A673 (cell line): ENCODE measurements around the gene AGRP. TPM values are rescaled to one million over a fixed set of nuclear protein-coding genes. Genes with fewer than 3 reads are reported as not detected.
A peak's percentile ranks its signal among the peaks of the same experiment; 100 is the strongest.
"Not testable (repeated sequence)": the region's sequence is repeated elsewhere in the genome, so short reads cannot be mapped to it uniquely, and the experiment has no call there.

Experiments
- BruUV-seq: library from RNA; stranded (reverse); fragments of 400-500 nt; replicated peaks from 2 replicates; lab custom pipeline; 2021; lab: Mats Ljungman, UMichigan
- CTCF ChIA-PET: fragments of 300-600 bp; sonication (Branson Sonifier 250); formaldehyde crosslinking; loops from one replicate; lab custom pipeline; 2022; ENCODE audit warnings: antibody characterized with exemption; lab: Charles Lee
- POLR2A ChIA-PET: fragments of 300-600 bp; sonication (Branson Sonifier 250); formaldehyde crosslinking; loops from one replicate; lab custom pipeline; 2022; ENCODE audit warnings: antibody characterized with exemption; ENCODE audit not compliant: low non-redundant PET; lab: Charles Lee
- DNase-seq: peaks from one replicate; pipeline ENCODE4 v3.0.0-alpha.2; 2015; ENCODE audit warnings: low spot score
- H3K27ac ChIP-seq: fragments of 200-600 bp; sonication (generic); 2 replicates; pipeline ENCODE4 v1.5.1; 2016; ENCODE audit warnings: mixed run types, low read depth, mild to moderate bottlenecking, mixed read lengths, antibody characterized with exemption, low read length; ENCODE audit not compliant: poor library complexity, severe bottlenecking
- H3K27me3 ChIP-seq: fragments of 200-600 bp; sonication (generic); replicated peaks from 2 replicates; pipeline ENCODE4 v1.6.1; 2017; ENCODE audit warnings: mixed run types, low read depth, mild to moderate bottlenecking, mixed read lengths, antibody characterized with exemption, low read length; ENCODE audit not compliant: insufficient read depth, poor library complexity
- H3K36me3 ChIP-seq: fragments of 200-600 bp; sonication (generic); 2 replicates; pipeline ENCODE4 v1.6.1; 2016; ENCODE audit warnings: mixed run types, mild to moderate bottlenecking, mixed read lengths, antibody characterized with exemption, low read length; ENCODE audit not compliant: insufficient read depth, poor library complexity, severe bottlenecking
- H3K4me1 ChIP-seq: fragments of 200-600 bp; sonication (generic); 2 replicates; pipeline ENCODE4 v1.6.1; 2017; ENCODE audit warnings: mixed run types, mild to moderate bottlenecking, mixed read lengths, antibody characterized with exemption, low read length; ENCODE audit not compliant: insufficient read depth, poor library complexity, severe bottlenecking
- H3K4me3 ChIP-seq: fragments of 200-600 bp; sonication (generic); 2 replicates; pipeline ENCODE4 v1.5.1; 2016; ENCODE audit warnings: low read depth, mixed run types, mild to moderate bottlenecking, mixed read lengths, low read length; ENCODE audit not compliant: poor library complexity, severe bottlenecking
- H3K9me3 ChIP-seq: fragments of 200-600 bp; sonication (generic); 2 replicates; pipeline ENCODE4 v1.6.1; 2016; ENCODE audit warnings: mixed run types, low read depth, mild to moderate bottlenecking, mixed read lengths, antibody characterized with exemption, low read length; ENCODE audit not compliant: poor library complexity, severe bottlenecking
- EZH2 ChIP-seq: fragments of 200-600 bp; sonication (generic); IDR thresholded peaks from 2 replicates; pipeline ENCODE4 v1.6.1; 2017; ENCODE audit warnings: borderline replicate concordance, low read depth, mild to moderate bottlenecking, mixed read lengths, antibody characterized with exemption, low read length; ENCODE audit not compliant: poor library complexity, severe bottlenecking
- intact Hi-C: fragments of 100-400 bp; cut with micrococcal nuclease; formaldehyde crosslinking; loops from one replicate; pipeline ENCODE4 v1.10.0; 2022; ENCODE audit not compliant: unreplicated experiment
- total RNA-seq: library from RNA; stranded (reverse); gene quantifications from 2 replicates; pipeline ENCODE4 v1.2.3, GENCODE V29; 2021
- TF ChIP-seq, protein P1 (sequence below): fragments of 300-800, 200-600 bp; sonication (generic); conservative IDR thresholded peaks from 2 replicates; pipeline ENCODE4 v1.5.1; 2017; ENCODE audit warnings: low read depth, mild to moderate bottlenecking, antibody characterized with exemption, low read length, moderate library complexity, mixed read lengths

The AGRP gene
- total RNA-seq, 1 experiment from 2014 or later: not detected

DNA sequence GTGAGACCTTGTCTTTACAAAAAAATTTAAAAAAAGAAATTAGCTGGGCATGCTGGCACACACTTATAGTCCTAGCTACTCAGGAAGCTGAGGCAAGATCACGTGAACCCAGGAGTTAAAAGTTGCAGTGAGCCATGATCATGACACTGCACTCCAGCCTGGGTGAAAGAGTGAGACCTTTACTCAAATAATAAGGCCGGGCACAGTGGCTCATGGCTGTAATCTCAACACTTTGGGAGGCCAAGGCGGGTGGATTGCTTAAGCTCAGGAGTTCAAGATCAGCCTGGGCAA, 33.8 kb upstream of the AGRP start:
- intact Hi-C loops: no loop called here
- BruUV-seq: no TSS peak
- Histone ChIP-seq H3K4me1 (no peaks in the 10 kb centered on the region), H3K36me3 (no peaks in the 10 kb centered on the region), H3K27ac (no peak overlapping the region), H3K9me3 (no peaks in the 10 kb centered on the region), H3K4me3 (no peak overlapping the region), H3K27me3 (no peaks in the 10 kb centered on the region)
- no peak for TF ChIP-seq EZH2
- TF ChIP-seq, protein P1, sequence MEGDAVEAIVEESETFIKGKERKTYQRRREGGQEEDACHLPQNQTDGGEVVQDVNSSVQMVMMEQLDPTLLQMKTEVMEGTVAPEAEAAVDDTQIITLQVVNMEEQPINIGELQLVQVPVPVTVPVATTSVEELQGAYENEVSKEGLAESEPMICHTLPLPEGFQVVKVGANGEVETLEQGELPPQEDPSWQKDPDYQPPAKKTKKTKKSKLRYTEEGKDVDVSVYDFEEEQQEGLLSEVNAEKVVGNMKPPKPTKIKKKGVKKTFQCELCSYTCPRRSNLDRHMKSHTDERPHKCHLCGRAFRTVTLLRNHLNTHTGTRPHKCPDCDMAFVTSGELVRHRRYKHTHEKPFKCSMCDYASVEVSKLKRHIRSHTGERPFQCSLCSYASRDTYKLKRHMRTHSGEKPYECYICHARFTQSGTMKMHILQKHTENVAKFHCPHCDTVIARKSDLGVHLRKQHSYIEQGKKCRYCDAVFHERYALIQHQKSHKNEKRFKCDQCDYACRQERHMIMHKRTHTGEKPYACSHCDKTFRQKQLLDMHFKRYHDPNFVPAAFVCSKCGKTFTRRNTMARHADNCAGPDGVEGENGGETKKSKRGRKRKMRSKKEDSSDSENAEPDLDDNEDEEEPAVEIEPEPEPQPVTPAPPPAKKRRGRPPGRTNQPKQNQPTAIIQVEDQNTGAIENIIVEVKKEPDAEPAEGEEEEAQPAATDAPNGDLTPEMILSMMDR: no peak
- POLR2A ChIA-PET: no interaction called here
- no peak for DNase-seq
- CTCF ChIA-PET: no interaction called here

DNA sequence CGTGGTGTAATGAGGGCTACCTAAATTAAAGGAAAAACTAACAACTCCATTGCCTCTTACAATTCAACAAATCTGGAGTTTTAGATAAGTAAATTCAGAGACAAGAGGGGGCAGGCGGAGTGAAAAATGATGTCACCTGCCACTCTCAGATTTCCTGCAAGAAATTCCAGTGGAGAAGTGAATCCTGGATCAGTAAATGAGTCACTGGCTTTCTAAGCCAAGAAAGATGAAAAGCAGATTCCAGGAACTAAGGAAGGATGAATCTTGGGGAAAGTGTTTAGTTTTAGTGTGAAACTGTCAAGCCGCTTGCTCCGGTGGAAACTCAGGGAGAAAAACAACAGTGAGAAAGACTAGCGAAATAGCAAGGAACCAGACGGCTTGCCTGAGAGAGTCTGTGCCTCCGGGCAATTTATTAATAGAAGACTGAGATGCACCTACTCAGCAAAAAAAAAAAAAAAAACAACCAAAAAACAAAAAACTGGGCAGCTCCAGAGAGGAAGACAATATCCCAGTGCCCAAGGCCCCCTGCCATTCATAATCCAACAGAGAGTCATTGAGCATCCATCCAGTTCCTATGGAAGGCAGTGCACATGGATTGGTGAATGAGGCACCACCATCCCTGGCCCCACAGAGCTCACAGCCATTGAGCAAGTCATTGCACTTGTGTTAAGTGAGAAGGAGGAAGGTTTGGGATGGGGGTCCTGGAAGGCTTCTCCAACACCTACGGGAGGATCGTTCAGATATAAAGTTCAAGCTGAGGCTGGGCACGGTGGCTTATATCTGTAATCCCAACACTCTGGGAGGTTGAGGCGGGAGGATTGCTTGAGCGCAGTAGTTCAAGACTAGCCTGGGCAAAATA, 33.2 kb upstream of the AGRP start:
- TF ChIP-seq, protein P1: no peak
- no peak for TF ChIP-seq EZH2
- no peaks in the 10 kb centered on the region for H3K4me1 ChIP-seq
- H3K4me3 ChIP-seq: no peak overlapping the region
- no peak for DNase-seq
- H3K36me3 ChIP-seq: no peaks in the 10 kb centered on the region
- no TSS peak for BruUV-seq
- intact Hi-C loops: no loop called here
- no peak overlapping the region for H3K27ac ChIP-seq
- no peaks in the 10 kb centered on the region for H3K27me3 ChIP-seq
- H3K9me3 ChIP-seq: no peaks in the 10 kb centered on the region
- ChIA-PET POLR2A (no interaction called here), CTCF (no interaction called here)

DNA sequence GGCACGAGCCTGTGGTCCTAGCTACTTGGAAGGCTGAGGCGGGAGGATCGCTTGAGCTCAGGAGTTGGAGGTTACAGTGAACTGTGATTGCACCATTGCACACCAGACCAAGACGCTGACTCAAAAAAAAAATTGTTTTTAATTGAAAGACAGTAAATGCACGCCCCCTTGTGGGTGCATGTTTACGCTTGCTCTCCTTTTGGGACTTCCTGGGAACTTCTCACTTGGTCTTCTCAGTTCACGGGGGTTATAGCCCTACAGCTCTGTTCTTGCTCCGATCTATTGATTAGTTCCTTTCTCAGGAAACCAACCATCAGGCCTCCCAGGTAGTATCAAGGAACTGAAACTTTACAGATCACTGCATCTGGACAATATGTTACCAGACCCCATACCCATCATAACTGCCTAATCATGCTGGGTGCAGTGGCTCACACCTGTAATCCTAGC, 31.1 kb upstream of the AGRP start:
- Histone ChIP-seq H3K27me3 (no peaks in the 10 kb centered on the region), H3K36me3 (no peaks in the 10 kb centered on the region), H3K4me3 (no peak overlapping the region), H3K4me1 (no peaks in the 10 kb centered on the region), H3K27ac (no peak overlapping the region), H3K9me3 (no peaks in the 10 kb centered on the region)
- TF ChIP-seq, protein P1: peak; percentile 72
- no peak for TF ChIP-seq EZH2
- intact Hi-C loops: loop anchor here (1.0 kb wide), 1 partner anchor 20 kb away; no protein-coding TSS in a partner anchor
- no TSS peak for BruUV-seq
- ChIA-PET CTCF (interaction anchor here (0.5 to 1.5 kb wide), 6 partner anchors 9 to 146 kb away, joined by 3 to 14 read pairs (median 8); partner anchors contain the start of genes ACD, ATP6V0D1 and PARD6A), POLR2A (interaction anchor here (0.6 kb wide), 1 partner anchor 504 kb away, joined by 3 read pairs; no protein-coding TSS in a partner anchor)
- DNase-seq: peak; percentile 89

DNA sequence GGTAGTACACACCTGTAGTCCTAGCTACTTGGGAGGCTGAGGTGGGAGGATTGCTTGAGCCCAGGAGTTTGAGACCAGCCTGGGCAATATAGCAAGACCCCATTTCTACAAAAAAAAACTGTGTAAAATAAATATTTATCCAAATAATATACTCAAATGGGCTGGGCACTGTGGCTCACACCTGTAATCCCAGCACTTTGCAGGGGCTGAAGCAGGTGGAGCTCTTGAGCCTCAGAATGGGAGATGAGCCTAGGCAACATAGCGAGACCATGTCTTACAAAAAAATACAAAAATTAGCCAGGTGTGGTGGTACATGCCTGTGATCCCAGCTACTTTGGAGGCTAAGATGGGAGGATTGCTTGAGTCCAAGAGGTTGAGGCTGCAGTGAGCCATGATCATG, 30.5 kb upstream of the AGRP start:
- ChIA-PET POLR2A (interaction anchor here (0.6 kb wide), 1 partner anchor 505 kb away, joined by 3 read pairs; no protein-coding TSS in a partner anchor), CTCF (interaction anchor here (0.5 to 1.5 kb wide), 6 partner anchors 10 to 147 kb away, joined by 3 to 14 read pairs (median 8); partner anchors contain the start of genes ACD, ATP6V0D1 and PARD6A)
- not testable (repeated sequence) for H3K27ac ChIP-seq, H3K4me1 ChIP-seq, BruUV-seq, H3K27me3 ChIP-seq, H3K9me3 ChIP-seq, DNase-seq, H3K4me3 ChIP-seq, H3K36me3 ChIP-seq
- intact Hi-C loops: loop anchor here (1.0 kb wide), 1 partner anchor 20 kb away; no protein-coding TSS in a partner anchor
